HuH-7 (cell line): ENCODE measurements around the gene SURF6.
A peak's percentile ranks its signal among the peaks of the same experiment; 100 is the strongest.
"Not testable (repeated sequence)": the region's sequence is repeated elsewhere in the genome, so short reads cannot be mapped to it uniquely, and the experiment has no call there.

Source experiments
- DNase-seq: peaks from one replicate; pipeline ENCODE4 v3.0.0; 2011; ENCODE audit warnings: low spot score

Gene SURF6

GRCh38 chr9:133335924-133336811 lies at the start of gene SURF6:
TSS of gene SURF6 (minus strand) at chr9:133336188. CDS start at chr9:133336132, 56 bp downstream.
- peak; percentile 94 for DNase-seq

GRCh38 chr9:133385452-133385851 lies 49.5 kb upstream of the SURF6 start:
- no peak for DNase-seq

DNA sequence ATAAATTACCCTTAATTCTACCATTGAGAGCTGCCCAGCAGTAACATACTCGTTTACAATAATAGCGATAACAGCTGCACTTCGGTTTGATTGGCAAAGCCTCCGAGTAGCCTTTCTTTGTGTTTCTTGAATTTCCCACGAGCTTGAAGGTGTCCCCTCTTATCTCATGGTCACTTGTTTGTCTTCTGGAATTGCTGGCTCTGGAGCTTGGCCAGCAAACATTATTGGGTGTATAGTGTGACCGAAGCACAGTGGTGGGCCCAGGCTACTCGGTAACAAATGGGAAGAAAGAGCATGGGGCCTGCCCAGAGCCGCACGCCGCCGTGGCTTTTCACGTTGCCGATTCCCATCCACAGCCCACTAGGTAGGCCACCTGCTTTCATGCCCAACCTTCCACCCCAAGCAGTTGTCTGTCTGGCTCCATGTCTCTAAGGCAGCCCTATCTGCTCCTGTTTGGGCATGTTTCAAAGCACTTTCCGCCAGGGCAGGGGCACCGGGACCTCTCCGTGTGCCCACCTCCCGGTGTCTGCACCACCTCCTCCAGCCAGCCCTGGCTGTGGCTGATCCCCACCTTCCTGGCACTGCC lies 48.8 kb upstream of the SURF6 start:
- DNase-seq, result no peak

GRCh38 chr9:133383438-133383837 lies 47.5 kb upstream of the SURF6 start:
- no peak for DNase-seq

DNA sequence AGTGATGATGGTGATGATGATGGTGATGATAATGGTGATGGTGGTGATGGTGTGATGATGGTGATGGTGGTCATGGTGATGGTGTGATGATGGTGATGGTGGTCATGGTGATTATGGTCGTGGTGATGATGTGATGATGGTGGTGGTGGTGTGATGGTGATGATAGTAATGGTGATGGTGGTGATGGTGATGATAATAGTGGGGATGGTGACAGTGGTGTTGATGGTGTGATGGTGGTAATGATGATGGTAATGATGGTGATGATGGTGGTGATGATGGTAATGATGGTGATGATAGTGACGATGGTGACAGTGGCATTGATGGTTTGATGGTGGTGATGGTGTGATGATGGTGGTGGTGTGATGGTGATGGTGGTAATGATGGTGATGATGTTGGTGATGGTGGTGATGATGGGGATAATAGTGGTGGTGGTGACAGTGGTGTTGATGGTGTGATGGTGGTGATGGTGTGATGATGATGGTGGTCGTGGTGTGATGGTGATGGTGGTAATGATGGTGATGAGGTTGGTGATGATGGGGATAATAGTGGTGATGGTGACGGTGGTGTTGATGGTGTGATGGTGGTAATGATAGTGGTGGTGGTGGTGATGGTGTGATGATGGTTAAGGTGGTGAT lies 46.6 kb upstream of the SURF6 start:
- no peak for DNase-seq

DNA sequence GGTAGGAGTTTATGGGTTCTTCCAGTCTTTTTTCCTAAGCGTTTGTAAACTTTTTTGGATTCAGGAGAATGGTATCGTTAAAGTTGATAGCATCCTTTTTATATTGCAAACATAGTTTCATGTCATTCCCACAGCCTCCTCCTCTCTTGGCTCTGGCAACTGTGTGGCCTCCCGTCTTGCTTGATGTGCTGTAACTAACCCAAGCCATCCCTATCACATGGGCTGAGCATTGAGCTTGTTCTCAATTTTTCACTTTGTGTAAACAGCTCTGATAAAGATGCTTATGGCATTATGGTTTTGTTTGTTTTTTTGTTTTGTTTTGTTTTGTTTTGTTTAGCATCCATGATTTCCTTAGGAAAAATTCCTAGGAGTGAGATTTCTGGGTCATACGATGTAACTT lies 44.7 kb upstream of the SURF6 start:
- DNase-seq, result no peak

GRCh38 chr9:133379153-133380086 lies 43.4 kb upstream of the SURF6 start:
- no peak for DNase-seq

GRCh38 chr9:133378408-133378962 lies 42.5 kb upstream of the SURF6 start:
- no peak for DNase-seq

DNA sequence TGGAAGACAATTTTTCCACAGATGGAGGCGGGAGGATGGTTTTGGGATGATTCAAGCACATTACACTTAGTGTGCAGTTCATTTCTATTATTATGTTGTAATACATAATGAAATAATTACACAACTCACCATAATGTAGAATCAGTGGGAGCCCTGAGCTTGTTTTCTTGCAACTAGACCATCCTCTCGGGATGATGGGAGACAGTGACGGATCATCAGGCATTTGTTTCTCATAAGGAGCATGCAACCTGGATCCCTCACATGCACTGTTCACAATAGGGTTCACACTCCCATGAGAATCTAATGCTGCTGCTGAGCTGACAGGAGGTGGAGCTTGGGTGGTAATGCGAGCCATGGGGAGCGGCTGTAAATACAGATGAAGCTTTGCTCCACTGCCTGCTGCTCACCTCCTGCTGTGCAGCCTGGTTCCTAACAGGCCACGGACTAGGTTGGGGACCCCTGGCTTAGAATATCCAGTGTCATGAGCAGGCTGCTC lies 41.8 kb upstream of the SURF6 start:
- DNase-seq, result no peak

DNA sequence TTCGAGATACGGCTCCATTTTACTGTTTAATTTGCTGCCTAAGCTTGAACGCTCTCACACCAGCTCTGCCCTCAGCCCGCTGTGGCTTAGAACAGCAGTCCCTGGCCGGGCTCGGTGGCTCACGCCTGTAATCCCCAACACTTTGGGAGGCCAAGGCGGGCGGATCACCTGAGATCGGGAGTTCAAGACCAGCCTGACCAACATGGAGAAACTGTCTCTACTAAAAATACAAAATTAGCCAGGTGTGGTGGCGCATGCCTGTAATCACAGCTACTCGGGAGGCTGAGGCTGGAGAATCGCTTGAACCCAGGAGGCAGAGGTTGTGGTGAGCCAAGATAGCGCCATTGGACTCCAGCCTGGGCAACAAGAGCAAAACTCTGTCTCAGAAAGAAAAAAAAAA lies 41.3 kb upstream of the SURF6 start:
- not testable (repeated sequence) for DNase-seq

GRCh38 chr9:133375724-133376654 lies 40.0 kb upstream of the SURF6 start, which contains the start of the genes STKLD1 and SURF4:
TSS of gene STKLD1 (plus strand) at chr9:133376366. CDS start at chr9:133376474, 108 bp downstream.
TSS of gene SURF4 (minus strand) at chr9:133376060. CDS start at chr9:133375969, 91 bp downstream.
- DNase-seq, result peak; percentile 99

DNA sequence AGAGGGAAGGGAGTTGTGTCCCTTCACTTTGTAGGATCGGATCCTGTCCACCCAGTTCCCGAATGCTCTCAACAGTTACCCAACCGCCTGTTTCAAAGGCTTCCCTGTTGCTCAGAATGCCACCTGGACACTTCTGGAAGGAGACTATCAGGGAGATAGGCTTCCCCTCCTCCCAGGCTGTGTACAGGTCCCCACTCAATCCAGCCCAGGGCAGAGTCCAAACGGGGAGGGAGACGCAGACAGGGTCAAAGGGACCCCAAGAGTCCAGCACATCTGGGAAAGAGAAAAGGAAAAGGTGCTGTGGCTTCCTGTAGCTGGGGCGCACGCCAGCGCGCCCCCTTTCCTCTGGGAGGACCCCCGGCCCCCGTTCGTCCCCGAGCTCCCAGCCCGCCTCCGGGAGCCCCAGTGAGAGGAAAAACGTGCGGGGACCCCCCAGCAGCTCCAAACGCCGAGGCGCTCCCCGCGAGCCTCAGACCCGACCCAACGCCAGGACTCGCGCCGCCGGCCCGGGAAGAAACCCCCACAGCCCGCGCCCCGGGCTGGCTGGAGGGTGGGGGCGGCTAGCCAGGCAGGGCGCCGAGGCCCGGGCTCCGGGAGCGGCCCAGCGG lies 39.2 kb upstream of the SURF6 start:
- DNase-seq, result peak; percentile 72

DNA sequence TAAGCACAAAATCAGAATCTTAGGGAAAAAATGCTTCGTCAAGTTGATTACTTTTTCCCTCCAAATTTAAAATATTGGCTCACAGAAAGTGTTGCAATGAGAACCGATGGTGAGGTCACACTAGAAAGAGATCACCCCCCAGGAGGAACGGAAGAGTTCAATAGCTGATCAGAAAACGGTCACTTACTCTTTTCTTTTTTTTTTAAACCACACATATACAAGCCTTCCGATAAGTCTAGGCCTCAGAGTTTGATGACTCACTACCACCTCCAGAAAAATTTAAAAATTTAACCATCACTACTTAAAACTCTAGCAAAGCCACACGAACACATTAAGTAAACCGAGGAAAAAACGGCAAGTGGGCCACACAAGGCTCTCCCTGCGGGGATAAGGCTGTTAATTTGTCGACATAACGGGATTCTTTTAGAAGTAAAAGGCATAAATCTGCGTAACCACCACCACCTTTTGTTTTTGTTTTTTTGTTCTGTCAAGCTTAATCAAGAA lies 38.7 kb upstream of the SURF6 start:
- no peak for DNase-seq

DNA sequence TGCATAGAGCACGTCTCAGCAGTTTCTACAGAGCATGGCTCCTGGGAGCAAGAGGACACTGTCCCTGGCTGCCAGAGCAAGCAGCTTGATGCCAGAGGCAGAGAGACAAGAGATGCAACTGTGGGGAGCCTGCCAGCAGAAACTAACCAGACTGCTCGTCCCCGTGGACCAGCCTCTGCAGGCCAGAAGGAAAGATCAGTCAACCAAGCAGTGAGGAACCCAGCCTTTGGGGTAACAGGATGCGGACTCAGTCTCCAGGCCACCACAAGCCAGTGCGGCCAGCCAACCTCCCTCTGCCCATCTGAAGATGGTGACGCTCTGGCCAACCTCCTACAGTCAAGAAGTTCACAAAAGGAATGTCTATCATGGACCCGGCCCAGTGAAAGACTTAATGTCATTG lies 36.2 kb upstream of the SURF6 start:
- no peak for DNase-seq

- DNase-seq, result no peak
Observed at GRCh38 chr9:133371261-133371711, 35.3 kb upstream of the SURF6 start.

DNA sequence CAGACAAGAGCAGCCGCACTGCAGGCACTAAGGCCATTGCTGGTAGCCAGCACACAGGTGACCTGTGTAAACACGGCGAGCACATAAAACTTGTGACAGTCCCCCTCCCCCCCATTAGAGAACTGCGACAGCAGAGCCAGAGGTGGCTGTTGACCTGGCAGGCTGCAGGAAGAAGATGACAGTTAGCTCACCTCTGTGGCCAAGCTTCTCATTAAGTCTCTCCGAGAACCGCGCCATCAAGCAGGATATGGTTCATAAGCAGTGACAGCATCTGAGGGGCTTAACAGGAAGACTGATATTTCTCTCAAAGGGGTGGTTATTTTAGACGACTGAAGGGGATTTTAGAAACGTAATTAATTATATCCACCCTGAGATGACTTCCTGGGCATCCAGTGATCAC lies 34.7 kb upstream of the SURF6 start:
- no peak for DNase-seq

DNA sequence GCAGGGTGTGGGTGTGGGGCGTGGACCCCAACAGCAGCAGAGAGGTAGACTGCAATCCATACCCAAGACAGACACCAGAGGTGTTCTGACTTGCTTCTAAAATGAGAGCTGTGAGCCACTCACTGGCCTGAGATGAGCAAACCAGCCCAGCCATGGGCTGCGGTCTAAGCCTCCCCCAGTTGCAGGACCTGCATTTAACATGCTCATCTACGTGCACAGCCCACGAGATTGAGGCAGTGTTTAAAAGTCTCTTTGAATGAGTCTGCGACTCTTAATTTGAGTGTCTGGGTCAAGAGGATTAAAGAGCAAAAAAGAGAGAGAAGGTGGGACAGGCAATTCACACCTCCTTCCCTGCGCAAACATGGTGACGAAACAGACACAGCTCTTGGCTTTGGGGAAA lies 33.9 kb upstream of the SURF6 start:
- DNase-seq, result no peak

DNA sequence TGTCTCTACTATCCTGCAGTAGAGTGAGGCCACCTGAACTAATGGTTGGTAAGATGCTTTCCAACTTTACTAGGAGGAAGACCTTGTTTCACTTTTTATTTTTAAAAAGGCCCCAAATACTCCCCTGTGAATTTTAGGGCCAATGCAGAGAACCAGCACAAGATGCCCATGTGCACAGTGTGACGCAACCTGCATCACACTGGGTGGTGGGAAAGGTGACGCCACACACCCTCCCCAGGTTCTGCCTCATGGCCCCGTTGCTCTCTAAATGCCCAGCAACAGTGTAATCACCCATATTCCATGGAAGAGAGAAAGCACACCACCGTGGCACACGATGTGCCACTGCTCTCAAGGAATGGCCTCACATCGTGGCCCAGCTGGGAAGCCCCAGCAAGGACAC lies 33.4 kb upstream of the SURF6 start:
- no peak for DNase-seq

DNA sequence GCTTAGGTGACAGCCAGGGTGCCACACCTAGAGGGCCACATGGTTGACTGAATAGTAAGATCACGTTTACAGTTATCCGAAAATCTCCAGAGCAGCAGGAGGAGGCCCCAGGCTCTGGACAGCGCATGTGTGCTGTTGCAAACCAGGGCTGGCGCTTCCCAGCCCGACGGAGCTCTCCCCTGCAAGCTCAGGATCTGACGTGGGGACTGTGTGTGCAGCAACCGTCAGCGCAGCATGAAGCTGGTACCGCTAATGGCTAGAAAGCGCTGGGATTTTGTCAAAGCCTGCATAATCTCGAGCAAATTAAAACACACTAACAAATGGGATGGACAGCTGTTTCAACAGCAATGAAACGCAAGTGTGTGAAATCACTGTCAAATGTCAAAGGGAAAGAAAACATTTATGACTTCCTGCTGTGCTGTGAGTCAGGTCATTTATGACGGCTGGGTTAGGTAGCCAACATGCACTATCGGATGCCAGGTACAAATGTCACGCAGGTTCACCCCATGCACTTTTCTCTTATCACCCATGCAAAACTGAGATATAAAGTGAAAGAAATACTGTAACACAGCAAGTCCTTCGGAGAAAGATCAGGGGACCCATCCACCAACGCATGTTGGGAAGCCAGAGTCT lies 32.4 kb upstream of the SURF6 start:
- DNase-seq, result no peak
